ENCODE results near the gene ATG2B. TPM values are rescaled to one million over a fixed set of nuclear protein-coding genes. Genes with fewer than 3 reads are reported as not detected.

The ATG2B gene
- total RNA-seq, 1 donor from 2014 or later = 26.1 TPM

- intact Hi-C loops (cut with micrococcal nuclease) = no loop called here
- Mint-ChIP-seq H3K9me3 (peaks cover 4% of the 10 kb centered on the region), H3K4me1 (no peaks in the 10 kb centered on the region), H3K27ac (no peak overlapping the region), H3K36me3 (ENCODE audit: low read depth) (no peaks in the 10 kb centered on the region), H3K27me3 (no peaks in the 10 kb centered on the region), H3K4me3 (no peak overlapping the region)
- DNase-seq = no peak
Measured at GRCh38 chr14:96269359-96269710, 93.8 kb downstream of the ATG2B start.

DNA sequence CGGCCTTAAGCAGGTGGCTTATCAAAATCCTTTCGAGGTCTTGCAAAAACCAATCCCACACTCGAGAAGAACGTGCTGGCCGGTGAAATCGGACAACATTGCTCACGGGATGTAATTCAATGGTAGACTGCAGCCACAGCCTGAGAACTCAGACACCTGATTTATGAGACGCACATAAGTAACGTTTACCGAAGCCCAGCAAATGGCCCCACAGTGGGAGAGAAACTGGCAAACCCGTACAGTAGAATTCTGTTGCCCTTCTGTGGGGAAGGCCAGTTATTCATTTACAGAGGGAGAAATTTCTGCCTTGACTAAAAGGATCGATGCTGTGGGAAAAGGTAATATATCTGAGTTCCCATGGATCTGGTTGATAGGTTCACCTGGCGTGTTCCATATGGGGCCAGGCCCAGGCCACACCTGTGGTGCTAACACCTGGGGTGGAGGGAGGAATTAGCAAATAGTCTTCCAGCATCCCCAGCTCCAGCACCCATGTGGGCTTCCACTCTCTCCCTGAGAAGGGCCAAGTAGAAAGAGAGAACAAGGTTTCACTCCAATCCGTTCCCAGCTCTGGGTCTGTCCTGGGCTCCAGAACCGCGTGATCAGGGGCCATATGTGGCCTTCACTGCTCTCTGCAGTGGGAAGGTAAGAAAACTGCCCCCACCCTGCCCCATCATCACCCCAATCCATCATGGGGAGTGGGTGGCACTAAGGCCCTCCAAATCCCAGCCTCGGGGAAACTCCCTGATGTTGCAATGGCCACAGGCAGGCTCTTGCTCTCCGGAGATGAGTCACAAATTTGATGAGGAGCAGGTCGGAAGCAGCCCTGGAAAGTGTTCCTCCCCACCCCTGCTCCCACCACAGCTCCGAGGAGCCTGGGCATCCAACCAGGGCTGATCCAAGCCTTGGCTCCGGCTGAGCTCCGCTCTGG lies 94.4 kb downstream of the ATG2B start:
- Mint-ChIP-seq H3K9me3 (peaks cover 4% of the 10 kb centered on the region), H3K36me3 (ENCODE audit: low read depth) (no peaks in the 10 kb centered on the region)
- intact Hi-C loops (cut with micrococcal nuclease) = no loop called here

GRCh38 chr14:96267916-96268315 lies 95.2 kb downstream of the ATG2B start:
- H3K9me3 Mint-ChIP-seq = peaks cover 4% of the 10 kb centered on the region
- H3K36me3 Mint-ChIP-seq (ENCODE audit: low read depth) = no peaks in the 10 kb centered on the region
- no peaks in the 10 kb centered on the region for H3K27me3 Mint-ChIP-seq
- no peak overlapping the region for H3K4me3 Mint-ChIP-seq
- H3K4me1 Mint-ChIP-seq = no peaks in the 10 kb centered on the region
- intact Hi-C loops (cut with micrococcal nuclease) = no loop called here
- no peak overlapping the region for H3K27ac Mint-ChIP-seq
- DNase-seq = no peak

More for the DNA sequence above, 94.4 kb downstream of the ATG2B start:
- no peak for DNase-seq
- H3K27me3 Mint-ChIP-seq = no peaks in the 10 kb centered on the region
- H3K4me3 Mint-ChIP-seq = no peak overlapping the region
- no peaks in the 10 kb centered on the region for H3K4me1 Mint-ChIP-seq
- no peak overlapping the region for H3K27ac Mint-ChIP-seq

DNA sequence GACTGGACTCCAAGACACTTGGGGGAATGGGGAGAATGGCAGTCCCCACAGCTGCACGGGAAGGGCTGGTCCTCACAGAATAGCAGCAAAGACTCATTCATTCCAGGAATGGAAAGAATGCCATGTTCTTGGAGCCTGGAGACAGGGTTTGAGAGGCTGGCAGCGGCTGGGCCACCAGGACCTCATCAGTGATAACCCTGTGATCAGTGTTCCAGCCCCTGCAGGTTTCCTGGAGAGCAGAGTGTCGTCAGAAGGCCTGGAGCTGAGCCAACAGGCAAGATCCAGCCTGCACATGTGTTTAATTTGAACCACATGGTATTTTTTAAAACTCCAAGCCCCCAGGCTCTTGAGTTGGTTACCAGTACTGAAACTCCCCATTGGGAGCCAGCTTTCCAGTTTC lies 95.8 kb downstream of the ATG2B start:
- H3K27me3 Mint-ChIP-seq = no peaks in the 10 kb centered on the region
- no peak for DNase-seq
- H3K4me1 Mint-ChIP-seq = no peaks in the 10 kb centered on the region
- H3K27ac Mint-ChIP-seq = no peak overlapping the region
- H3K4me3 Mint-ChIP-seq = no peak overlapping the region
- H3K9me3 Mint-ChIP-seq = peaks cover 4% of the 10 kb centered on the region
- intact Hi-C loops (cut with micrococcal nuclease) = no loop called here
- no peaks in the 10 kb centered on the region for H3K36me3 Mint-ChIP-seq (ENCODE audit: low read depth)

- H3K27me3 Mint-ChIP-seq = peaks cover 6% of the 10 kb centered on the region
- H3K27ac Mint-ChIP-seq = no peak overlapping the region
- no peaks in the 10 kb centered on the region for H3K9me3 Mint-ChIP-seq
- H3K4me3 Mint-ChIP-seq = no peak overlapping the region
- no peaks in the 10 kb centered on the region for H3K36me3 Mint-ChIP-seq (ENCODE audit: low read depth)
- intact Hi-C loops (cut with micrococcal nuclease) = no loop called here
- no peak for DNase-seq
- H3K4me1 Mint-ChIP-seq = no peaks in the 10 kb centered on the region
Measured at GRCh38 chr14:96265383-96266095, 97.6 kb downstream of the ATG2B start.

- Mint-ChIP-seq H3K4me1 (no peaks in the 10 kb centered on the region), H3K36me3 (ENCODE audit: low read depth) (no peaks in the 10 kb centered on the region), H3K9me3 (no peaks in the 10 kb centered on the region), H3K27ac (no peak overlapping the region), H3K27me3 (peaks cover 6% of the 10 kb centered on the region), H3K4me3 (no peak overlapping the region)
- no peak for DNase-seq
- intact Hi-C loops (cut with micrococcal nuclease) = no loop called here
Measured at GRCh38 chr14:96264853-96265252, 98.3 kb downstream of the ATG2B start.

DNA sequence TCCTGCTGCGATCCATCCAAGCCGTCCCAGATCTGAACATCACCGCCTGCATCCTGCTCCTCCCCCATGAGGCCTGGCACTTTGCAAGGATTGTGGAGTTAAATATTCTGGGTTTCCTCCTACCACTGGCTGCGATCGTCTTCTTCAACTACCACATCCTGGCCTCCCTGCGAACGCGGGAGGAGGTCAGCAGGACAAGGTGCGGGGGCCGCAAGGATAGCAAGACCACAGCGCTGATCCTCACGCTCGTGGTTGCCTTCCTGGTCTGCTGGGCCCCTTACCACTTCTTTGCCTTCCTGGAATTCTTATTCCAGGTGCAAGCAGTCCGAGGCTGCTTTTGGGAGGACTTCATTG lies 99.0 kb downstream of the ATG2B start:
- Mint-ChIP-seq H3K27ac (no peak overlapping the region), H3K9me3 (no peaks in the 10 kb centered on the region), H3K4me1 (no peaks in the 10 kb centered on the region), H3K4me3 (no peak overlapping the region), H3K27me3 (peaks cover 10% of the 10 kb centered on the region), H3K36me3 (ENCODE audit: low read depth) (no peaks in the 10 kb centered on the region)
- no peak for DNase-seq
- intact Hi-C loops (cut with micrococcal nuclease) = no loop called here

DNA sequence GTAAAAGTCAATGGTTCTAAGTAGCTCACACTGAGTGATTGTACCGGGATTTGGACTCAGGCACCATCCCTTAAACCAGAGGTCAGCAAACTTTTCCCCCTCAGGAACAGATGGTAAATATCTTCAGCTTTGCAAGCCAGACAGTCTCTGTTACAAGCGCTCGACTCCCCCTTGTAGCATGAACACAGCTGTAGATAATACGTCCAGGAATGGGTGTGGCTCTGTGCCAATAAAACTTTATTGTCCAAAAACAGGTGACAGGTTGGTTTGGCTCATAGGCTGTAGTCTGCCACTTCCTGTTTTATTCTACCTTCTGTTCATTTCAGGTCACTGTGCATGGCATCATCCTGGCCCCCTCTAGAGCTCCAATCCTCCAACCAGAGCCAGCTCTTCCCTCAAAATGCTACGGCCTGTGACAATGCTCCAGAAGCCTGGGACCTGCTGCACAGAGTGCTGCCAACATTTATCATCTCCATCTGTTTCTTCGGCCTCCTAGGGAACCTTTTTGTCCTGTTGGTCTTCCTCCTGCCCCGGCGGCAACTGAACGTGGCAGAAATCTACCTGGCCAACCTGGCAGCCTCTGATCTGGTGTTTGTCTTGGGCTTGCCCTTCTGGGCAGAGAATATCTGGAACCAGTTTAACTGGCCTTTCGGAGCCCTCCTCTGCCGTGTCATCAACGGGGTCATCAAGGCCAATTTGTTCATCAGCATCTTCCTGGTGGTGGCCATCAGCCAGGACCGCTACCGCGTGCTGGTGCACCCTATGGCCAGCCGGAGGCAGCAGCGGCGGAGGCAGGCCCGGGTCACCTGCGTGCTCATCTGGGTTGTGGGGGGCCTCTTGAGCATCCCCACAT lies 99.6 kb downstream of the ATG2B start:
- H3K27me3 Mint-ChIP-seq = peaks cover 10% of the 10 kb centered on the region
- no peak overlapping the region for H3K4me3 Mint-ChIP-seq
- H3K36me3 Mint-ChIP-seq (ENCODE audit: low read depth) = no peaks in the 10 kb centered on the region
- intact Hi-C loops (cut with micrococcal nuclease) = no loop called here
- H3K9me3 Mint-ChIP-seq = no peaks in the 10 kb centered on the region
- no peaks in the 10 kb centered on the region for H3K4me1 Mint-ChIP-seq
- H3K27ac Mint-ChIP-seq = no peak overlapping the region
- no peak for DNase-seq

GRCh38 chr14:96261772-96262655 lies 101.1 kb downstream of the ATG2B start:
- intact Hi-C loops (cut with micrococcal nuclease) = no loop called here
- DNase-seq = no peak
- no peak overlapping the region for H3K4me3 Mint-ChIP-seq
- H3K27me3 Mint-ChIP-seq = peaks cover 14% of the 10 kb centered on the region
- no peaks in the 10 kb centered on the region for H3K36me3 Mint-ChIP-seq (ENCODE audit: low read depth)
- H3K9me3 Mint-ChIP-seq = no peaks in the 10 kb centered on the region
- no peaks in the 10 kb centered on the region for H3K4me1 Mint-ChIP-seq
- no peak overlapping the region for H3K27ac Mint-ChIP-seq

GRCh38 chr14:96261053-96261452 lies 102.1 kb downstream of the ATG2B start:
- Mint-ChIP-seq H3K36me3 (ENCODE audit: low read depth) (no peaks in the 10 kb centered on the region), H3K4me1 (no peaks in the 10 kb centered on the region), H3K9me3 (no peaks in the 10 kb centered on the region), H3K27me3 (peaks cover 14% of the 10 kb centered on the region), H3K4me3 (no peak overlapping the region), H3K27ac (no peak overlapping the region)
- intact Hi-C loops (cut with micrococcal nuclease) = no loop called here
- no peak for DNase-seq

GRCh38 chr14:96260341-96260821 lies 102.8 kb downstream of the ATG2B start:
- Mint-ChIP-seq H3K4me3 (no peak overlapping the region), H3K9me3 (no peaks in the 10 kb centered on the region), H3K27ac (no peak overlapping the region), H3K4me1 (no peaks in the 10 kb centered on the region), H3K27me3 (peaks cover 14% of the 10 kb centered on the region), H3K36me3 (ENCODE audit: low read depth) (no peaks in the 10 kb centered on the region)
- intact Hi-C loops (cut with micrococcal nuclease) = no loop called here
- DNase-seq = no peak

DNA sequence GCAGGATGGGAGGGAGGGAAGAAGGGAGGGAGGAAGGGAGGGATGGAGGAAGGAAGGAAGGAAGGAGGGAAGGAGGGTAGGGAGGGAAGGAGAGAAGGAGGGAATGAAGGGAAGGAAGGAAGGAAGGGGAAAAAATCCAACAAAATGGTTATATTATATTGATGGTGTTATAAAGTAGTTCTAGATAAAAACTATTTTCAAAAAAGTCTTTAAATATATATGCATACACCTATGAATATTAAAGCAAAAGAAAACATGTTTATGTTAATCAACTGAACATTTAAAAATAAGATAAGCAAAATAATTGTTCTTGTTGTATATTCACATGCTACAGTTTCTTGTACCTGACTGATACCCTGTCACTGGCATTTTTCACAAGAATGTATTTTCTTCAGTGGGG lies 105.2 kb downstream of the ATG2B start:
- Mint-ChIP-seq H3K9me3 (no peaks in the 10 kb centered on the region), H3K27ac (no peak overlapping the region), H3K4me1 (no peaks in the 10 kb centered on the region), H3K36me3 (ENCODE audit: low read depth) (no peaks in the 10 kb centered on the region), H3K4me3 (no peak overlapping the region), H3K27me3 (peaks cover 14% of the 10 kb centered on the region)
- DNase-seq = no peak
- intact Hi-C loops (cut with micrococcal nuclease) = no loop called here

- no peaks in the 10 kb centered on the region for H3K36me3 Mint-ChIP-seq (ENCODE audit: low read depth)
- no peak overlapping the region for H3K4me3 Mint-ChIP-seq
- H3K27ac Mint-ChIP-seq = no peak overlapping the region
- H3K27me3 Mint-ChIP-seq = peaks cover 14% of the 10 kb centered on the region
- no peaks in the 10 kb centered on the region for H3K4me1 Mint-ChIP-seq
- intact Hi-C loops (cut with micrococcal nuclease) = no loop called here
- H3K9me3 Mint-ChIP-seq = no peaks in the 10 kb centered on the region
- DNase-seq = no peak
Measured at GRCh38 chr14:96257056-96257455, 106.1 kb downstream of the ATG2B start.
